ENCODE data around the gene GASK1A.
"Not testable (repeated sequence)": the region's sequence is repeated elsewhere in the genome, so short reads cannot be mapped to it uniquely, and the experiment has no call there.

The GASK1A gene

GRCh38 chr3:43038010-43038409 is 58.9 kb downstream of the GASK1A start:
- TF ChIP-seq, protein P1, sequence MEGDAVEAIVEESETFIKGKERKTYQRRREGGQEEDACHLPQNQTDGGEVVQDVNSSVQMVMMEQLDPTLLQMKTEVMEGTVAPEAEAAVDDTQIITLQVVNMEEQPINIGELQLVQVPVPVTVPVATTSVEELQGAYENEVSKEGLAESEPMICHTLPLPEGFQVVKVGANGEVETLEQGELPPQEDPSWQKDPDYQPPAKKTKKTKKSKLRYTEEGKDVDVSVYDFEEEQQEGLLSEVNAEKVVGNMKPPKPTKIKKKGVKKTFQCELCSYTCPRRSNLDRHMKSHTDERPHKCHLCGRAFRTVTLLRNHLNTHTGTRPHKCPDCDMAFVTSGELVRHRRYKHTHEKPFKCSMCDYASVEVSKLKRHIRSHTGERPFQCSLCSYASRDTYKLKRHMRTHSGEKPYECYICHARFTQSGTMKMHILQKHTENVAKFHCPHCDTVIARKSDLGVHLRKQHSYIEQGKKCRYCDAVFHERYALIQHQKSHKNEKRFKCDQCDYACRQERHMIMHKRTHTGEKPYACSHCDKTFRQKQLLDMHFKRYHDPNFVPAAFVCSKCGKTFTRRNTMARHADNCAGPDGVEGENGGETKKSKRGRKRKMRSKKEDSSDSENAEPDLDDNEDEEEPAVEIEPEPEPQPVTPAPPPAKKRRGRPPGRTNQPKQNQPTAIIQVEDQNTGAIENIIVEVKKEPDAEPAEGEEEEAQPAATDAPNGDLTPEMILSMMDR (IDR thresholded peaks at IDR 0.05; ENCODE audit: low read length, missing control alignments) = no peak
- no peak for DNase-seq (ENCODE audit: low read depth)
- no peak overlapping the region for H3K4me3 ChIP-seq (replicated peaks; ENCODE audit: low read depth, low read length)

GRCh38 chr3:43041517-43041916 is 62.4 kb downstream of the GASK1A start:
- H3K4me3 ChIP-seq (replicated peaks; ENCODE audit: low read depth, low read length) = no peak overlapping the region
- TF ChIP-seq, protein P1 (IDR thresholded peaks at IDR 0.05; ENCODE audit: low read length, missing control alignments) = no peak
- no peak for DNase-seq (ENCODE audit: low read depth)

- TF ChIP-seq, protein P1 (IDR thresholded peaks at IDR 0.05; ENCODE audit: low read length, missing control alignments) = no peak
- H3K4me3 ChIP-seq (replicated peaks; ENCODE audit: low read depth, low read length) = no peak overlapping the region
- DNase-seq (ENCODE audit: low read depth) = no peak
Measured at GRCh38 chr3:43043071-43043766, 64.1 kb downstream of the GASK1A start.

GRCh38 chr3:43043793-43044192 is 64.7 kb downstream of the GASK1A start:
- DNase-seq (ENCODE audit: low read depth) = no peak
- H3K4me3 ChIP-seq (replicated peaks; ENCODE audit: low read depth, low read length) = no peak overlapping the region
- TF ChIP-seq, protein P1 (IDR thresholded peaks at IDR 0.05; ENCODE audit: low read length, missing control alignments) = no peak

- DNase-seq (ENCODE audit: low read depth); H3K4me3 ChIP-seq (replicated peaks; ENCODE audit: low read depth, low read length): not testable (repeated sequence)
Measured at GRCh38 chr3:43045079-43045478, 66.0 kb downstream of the GASK1A start.

- TF ChIP-seq, protein P1 (IDR thresholded peaks at IDR 0.05; ENCODE audit: low read length, missing control alignments) = no peak
- no peak overlapping the region for H3K4me3 ChIP-seq (replicated peaks; ENCODE audit: low read depth, low read length)
- DNase-seq (ENCODE audit: low read depth) = no peak
Measured at GRCh38 chr3:43046583-43046982, 67.5 kb downstream of the GASK1A start.

- DNase-seq (ENCODE audit: low read depth) = no peak
- H3K4me3 ChIP-seq (replicated peaks; ENCODE audit: low read depth, low read length) = no peak overlapping the region
- TF ChIP-seq, protein P1 (IDR thresholded peaks at IDR 0.05; ENCODE audit: low read length, missing control alignments) = no peak
Measured at GRCh38 chr3:43048470-43048869, 69.4 kb downstream of the GASK1A start.
